HL-60 (cell line): ENCODE results near the gene CYGB.

Experiments used
- DNase-seq, 2 experiments: peaks; one replicate each; pipeline ENCODE4 v3.0.0-alpha.2; 2010 to 2020; ENCODE audit warnings: low read depth in 1 of 2, low spot score in 1 of 2
- H3K27ac ChIP-seq: fragments of 250-450 bp; sonication (Bioruptor Pico); replicated peaks from 2 replicates; pipeline ENCODE4 v1.5.1; 2020; ENCODE audit warnings: mild to moderate bottlenecking, moderate library complexity
- H3K27me3 ChIP-seq: fragments of 250-450 bp; sonication (Bioruptor Pico); 2 replicates; pipeline ENCODE4 v1.5.1; 2021; ENCODE audit warnings: mild to moderate bottlenecking, moderate library complexity; ENCODE audit not compliant: insufficient read depth, poor library complexity, severe bottlenecking
- H3K4me3 ChIP-seq: replicated peaks from 2 replicates; pipeline ENCODE4 v1.5.1; 2011; ENCODE audit warnings: mild to moderate bottlenecking, control low read depth, low read length; ENCODE audit not compliant: insufficient read depth
- GABPA ChIP-seq: IDR thresholded peaks from 2 replicates; pipeline ENCODE4 v1.6.1; 2012; ENCODE audit warnings: low read depth
- POLR2AphosphoS5 ChIP-seq: IDR thresholded peaks from 2 replicates; pipeline ENCODE4 v1.6.1; 2012; ENCODE audit warnings: low read depth
- SPI1 ChIP-seq: IDR thresholded peaks from 2 replicates; pipeline ENCODE4 v1.6.1; 2012; ENCODE audit warnings: low read depth, mild to moderate bottlenecking, borderline replicate concordance
- TF ChIP-seq, protein P1 (sequence below): IDR thresholded peaks from one replicate; pipeline ENCODE4 v1.5.1; 2011; ENCODE audit warnings: low read length, control low read depth, inconsistent platforms; ENCODE audit not compliant: insufficient read depth
- TF ChIP-seq, protein P2 (sequence below): IDR thresholded peaks from 2 replicates; pipeline ENCODE4 v1.6.1; 2012; ENCODE audit warnings: low read depth; ENCODE audit not compliant: insufficient replicate concordance

The CYGB gene

DNA sequence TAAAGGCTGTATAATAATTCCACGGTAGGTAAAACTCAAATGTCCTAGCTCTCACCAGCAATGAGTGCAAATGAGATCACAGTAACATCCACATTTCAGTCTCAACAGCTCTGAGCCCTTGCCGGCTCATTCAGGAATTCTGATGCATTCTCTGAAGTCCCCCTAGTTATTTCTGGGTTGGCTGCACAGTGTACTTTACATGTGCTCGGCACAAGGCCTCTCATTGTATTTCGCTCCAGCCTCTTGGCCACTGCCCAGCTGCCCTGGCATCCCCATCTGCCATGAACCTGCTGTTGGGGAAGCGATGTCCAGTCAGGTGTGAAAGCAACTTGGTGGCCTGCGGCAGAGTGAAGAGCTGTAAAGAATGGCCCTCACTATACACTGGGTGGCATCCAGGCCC is 16.6 kb upstream of the CYGB start:
- Histone ChIP-seq H3K4me3 (no peak overlapping the region), H3K27ac (no peak overlapping the region), H3K27me3 (no peaks in the 10 kb centered on the region)
- DNase-seq: no peak
- TF ChIP-seq POLR2AphosphoS5: no peak
- TF ChIP-seq, protein P1, sequence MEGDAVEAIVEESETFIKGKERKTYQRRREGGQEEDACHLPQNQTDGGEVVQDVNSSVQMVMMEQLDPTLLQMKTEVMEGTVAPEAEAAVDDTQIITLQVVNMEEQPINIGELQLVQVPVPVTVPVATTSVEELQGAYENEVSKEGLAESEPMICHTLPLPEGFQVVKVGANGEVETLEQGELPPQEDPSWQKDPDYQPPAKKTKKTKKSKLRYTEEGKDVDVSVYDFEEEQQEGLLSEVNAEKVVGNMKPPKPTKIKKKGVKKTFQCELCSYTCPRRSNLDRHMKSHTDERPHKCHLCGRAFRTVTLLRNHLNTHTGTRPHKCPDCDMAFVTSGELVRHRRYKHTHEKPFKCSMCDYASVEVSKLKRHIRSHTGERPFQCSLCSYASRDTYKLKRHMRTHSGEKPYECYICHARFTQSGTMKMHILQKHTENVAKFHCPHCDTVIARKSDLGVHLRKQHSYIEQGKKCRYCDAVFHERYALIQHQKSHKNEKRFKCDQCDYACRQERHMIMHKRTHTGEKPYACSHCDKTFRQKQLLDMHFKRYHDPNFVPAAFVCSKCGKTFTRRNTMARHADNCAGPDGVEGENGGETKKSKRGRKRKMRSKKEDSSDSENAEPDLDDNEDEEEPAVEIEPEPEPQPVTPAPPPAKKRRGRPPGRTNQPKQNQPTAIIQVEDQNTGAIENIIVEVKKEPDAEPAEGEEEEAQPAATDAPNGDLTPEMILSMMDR: no peak
- no peak for TF ChIP-seq SPI1
- no peak for TF ChIP-seq GABPA
- TF ChIP-seq, protein P2, sequence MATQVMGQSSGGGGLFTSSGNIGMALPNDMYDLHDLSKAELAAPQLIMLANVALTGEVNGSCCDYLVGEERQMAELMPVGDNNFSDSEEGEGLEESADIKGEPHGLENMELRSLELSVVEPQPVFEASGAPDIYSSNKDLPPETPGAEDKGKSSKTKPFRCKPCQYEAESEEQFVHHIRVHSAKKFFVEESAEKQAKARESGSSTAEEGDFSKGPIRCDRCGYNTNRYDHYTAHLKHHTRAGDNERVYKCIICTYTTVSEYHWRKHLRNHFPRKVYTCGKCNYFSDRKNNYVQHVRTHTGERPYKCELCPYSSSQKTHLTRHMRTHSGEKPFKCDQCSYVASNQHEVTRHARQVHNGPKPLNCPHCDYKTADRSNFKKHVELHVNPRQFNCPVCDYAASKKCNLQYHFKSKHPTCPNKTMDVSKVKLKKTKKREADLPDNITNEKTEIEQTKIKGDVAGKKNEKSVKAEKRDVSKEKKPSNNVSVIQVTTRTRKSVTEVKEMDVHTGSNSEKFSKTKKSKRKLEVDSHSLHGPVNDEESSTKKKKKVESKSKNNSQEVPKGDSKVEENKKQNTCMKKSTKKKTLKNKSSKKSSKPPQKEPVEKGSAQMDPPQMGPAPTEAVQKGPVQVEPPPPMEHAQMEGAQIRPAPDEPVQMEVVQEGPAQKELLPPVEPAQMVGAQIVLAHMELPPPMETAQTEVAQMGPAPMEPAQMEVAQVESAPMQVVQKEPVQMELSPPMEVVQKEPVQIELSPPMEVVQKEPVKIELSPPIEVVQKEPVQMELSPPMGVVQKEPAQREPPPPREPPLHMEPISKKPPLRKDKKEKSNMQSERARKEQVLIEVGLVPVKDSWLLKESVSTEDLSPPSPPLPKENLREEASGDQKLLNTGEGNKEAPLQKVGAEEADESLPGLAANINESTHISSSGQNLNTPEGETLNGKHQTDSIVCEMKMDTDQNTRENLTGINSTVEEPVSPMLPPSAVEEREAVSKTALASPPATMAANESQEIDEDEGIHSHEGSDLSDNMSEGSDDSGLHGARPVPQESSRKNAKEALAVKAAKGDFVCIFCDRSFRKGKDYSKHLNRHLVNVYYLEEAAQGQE: no peak

DNA sequence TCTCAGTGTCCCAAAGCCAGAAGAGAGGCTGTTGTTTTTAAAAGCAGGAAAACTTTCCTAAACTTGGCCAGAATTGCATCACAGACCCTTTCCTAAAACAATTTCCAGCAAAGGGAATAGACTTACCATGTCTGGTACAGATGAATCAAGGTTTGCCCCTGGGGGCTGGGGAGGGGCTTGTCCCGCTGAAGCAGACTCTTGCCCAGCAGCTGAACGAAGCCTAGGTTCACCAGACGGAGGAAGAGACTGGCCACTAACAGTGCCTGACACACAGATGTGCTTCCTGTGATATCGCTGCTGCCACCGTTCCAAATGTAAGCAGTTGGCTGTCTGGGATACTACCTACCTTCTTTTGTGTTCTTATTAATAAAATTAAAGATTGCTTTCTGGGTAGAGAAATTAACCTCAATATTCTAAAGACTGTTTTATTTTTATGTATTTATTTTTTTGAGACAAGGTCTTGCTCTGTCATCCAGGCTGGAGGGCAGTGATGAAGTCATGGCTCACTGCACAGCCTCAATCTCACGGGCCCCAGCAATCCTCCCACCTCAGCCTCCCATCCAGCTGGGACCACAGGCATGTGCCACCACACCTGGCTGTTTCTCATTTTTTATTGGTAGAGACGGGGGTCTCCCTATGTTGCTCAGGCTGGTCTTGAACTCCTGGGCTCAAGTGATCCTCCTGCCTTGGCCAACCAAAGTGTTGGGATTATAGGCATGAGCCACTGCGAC is 15.8 kb upstream of the CYGB start:
- Histone ChIP-seq H3K27me3 (no peaks in the 10 kb centered on the region), H3K4me3 (no peak overlapping the region), H3K27ac (no peak overlapping the region)
- TF ChIP-seq GABPA (no peak), SPI1 (no peak), POLR2AphosphoS5 (no peak)
- TF ChIP-seq, protein P1: no peak
- TF ChIP-seq, protein P2: no peak
- no peak for DNase-seq

DNA sequence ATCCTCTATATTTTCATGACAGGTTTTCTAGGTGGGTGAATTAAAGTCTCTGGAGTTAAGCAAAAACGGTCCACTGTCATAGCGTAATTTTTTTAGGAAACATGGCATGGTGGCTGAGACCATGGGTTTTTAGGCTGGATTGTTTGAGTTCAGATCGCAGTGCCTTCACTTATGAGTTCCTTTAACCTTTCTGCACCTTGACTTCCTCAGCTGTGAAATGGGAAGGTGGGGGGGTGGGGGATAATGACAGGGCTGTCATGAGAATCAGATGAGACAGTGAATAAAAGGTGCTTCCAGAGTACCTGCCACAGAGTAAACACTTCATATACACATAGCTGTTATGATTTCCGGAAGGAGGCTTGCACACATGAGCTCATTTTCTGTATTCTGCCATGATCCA is 14.2 kb upstream of the CYGB start:
- Histone ChIP-seq H3K4me3 (no peak overlapping the region), H3K27ac (no peak overlapping the region), H3K27me3 (no peaks in the 10 kb centered on the region)
- no peak for DNase-seq
- TF ChIP-seq, protein P1: no peak
- TF ChIP-seq, protein P2: no peak
- no peak for TF ChIP-seq SPI1
- no peak for TF ChIP-seq POLR2AphosphoS5
- no peak for TF ChIP-seq GABPA
